H1 (cell line): Measurements from ENCODE around the gene CDC73. TPM values are rescaled to one million over a fixed set of nuclear protein-coding genes. Genes with fewer than 3 reads are reported as not detected.

ENCODE experiments used
- CTCF ChIA-PET: fragments of 300-600 bp; sonication (Branson Sonifier 250); formaldehyde crosslinking; loops from one replicate; lab custom pipeline; 2021; ENCODE audit not compliant: partially characterized antibody; lab: Charles Lee
- POLR2A ChIA-PET: fragments of 300-600 bp; sonication (Branson Sonifier 250); formaldehyde crosslinking; loops from one replicate; lab custom pipeline; 2021; ENCODE audit warnings: inconsistent platforms; ENCODE audit not compliant: partially characterized antibody; lab: Charles Lee
- DNase-seq, 2 experiments: peaks; one replicate each; pipeline versions ENCODE4 v3.0.0 to v3.0.0-alpha.2; 2010 to 2022; ENCODE audit warnings: low spot score in 2 of 2, low read depth in 1 of 2, mixed read lengths in 1 of 2
- FAIRE-seq: peaks from 2 replicates; lab custom pipeline; 2011; peaks lifted over from hg19 to GRCh38; lab: Jason Lieb, UNC
- H2AFZ ChIP-seq: 2 replicates; pipeline ENCODE4 v1.8.1; 2012; ENCODE audit warnings: low read length, inconsistent platforms
- H2AK5ac ChIP-seq: 2 replicates; pipeline ENCODE4 v1.6.1; 2013; ENCODE audit warnings: low read depth, low read length
- H2BK120ac ChIP-seq: replicated peaks from 2 replicates; pipeline ENCODE3; 2013; ENCODE audit warnings: low read depth, low read length, inconsistent platforms
- H2BK12ac ChIP-seq: 2 replicates; pipeline ENCODE4 v1.6.1; 2013; ENCODE audit warnings: low read depth, low read length
- H2BK15ac ChIP-seq: 2 replicates; pipeline ENCODE4 v1.6.1; 2013; ENCODE audit warnings: low read length
- H2BK20ac ChIP-seq: 2 replicates; pipeline ENCODE4 v1.6.1; 2013; ENCODE audit warnings: low read length
- H2BK5ac ChIP-seq: 2 replicates; pipeline ENCODE4 v1.6.1; 2013; ENCODE audit warnings: low read depth, low read length
- H3K14ac ChIP-seq: 2 replicates; pipeline ENCODE4 v1.6.1; 2013; ENCODE audit warnings: inconsistent platforms; ENCODE audit not compliant: insufficient read length
- H3K18ac ChIP-seq: 2 replicates; pipeline ENCODE4 v1.6.1; 2013; ENCODE audit warnings: low read length; ENCODE audit errors: extremely low read depth
- H3K23ac ChIP-seq: 2 replicates; pipeline ENCODE4 v1.6.1; 2013; ENCODE audit warnings: inconsistent platforms; ENCODE audit not compliant: insufficient read length
- H3K23me2 ChIP-seq: 2 replicates; pipeline ENCODE4 v1.6.1; 2013; ENCODE audit warnings: low read depth, low read length
- H3K27ac ChIP-seq: 2 replicates; pipeline ENCODE4 v1.6.1; 2011; ENCODE audit warnings: low read depth, low read length, inconsistent platforms
- H3K27me3 ChIP-seq, 4 experiments: replicated peaks in 1 of 4; 1 replicate in 1 of 4; 2 replicates in 3 of 4; pipeline versions ENCODE4 v1.6.1 to v1.8.1; 2011 to 2013; ENCODE audit warnings: low read length in 3 of 4, mild to moderate bottlenecking in 3 of 4, inconsistent platforms in 2 of 4, mixed read lengths in 2 of 4, moderate library complexity in 1 of 4; ENCODE audit not compliant: control insufficient read depth in 3 of 4, insufficient read depth in 3 of 4; ENCODE audit errors: extremely low read depth in 1 of 4
- H3K36me3 ChIP-seq, 4 experiments: 2 replicates each; pipeline versions ENCODE4 v1.6.1 to v1.8.1; 2011 to 2013; ENCODE audit warnings: mild to moderate bottlenecking in 4 of 4, low read length in 3 of 4, moderate library complexity in 2 of 4, control low read depth in 1 of 4, inconsistent platforms in 1 of 4; ENCODE audit not compliant: insufficient read depth in 4 of 4, control insufficient read depth in 2 of 4
- H3K4ac ChIP-seq: replicated peaks from 2 replicates; pipeline ENCODE3; 2013; ENCODE audit warnings: low read length, low read depth, mixed read lengths, inconsistent platforms; ENCODE audit not compliant: insufficient read length
- H3K4me1 ChIP-seq, 4 experiments: replicated peaks in 1 of 4; 1 replicate in 1 of 4; 2 replicates in 3 of 4; pipeline versions ENCODE4 v1.6.1 to v1.8.1; 2011 to 2013; ENCODE audit warnings: low read length in 3 of 4, inconsistent platforms in 2 of 4, mixed read lengths in 1 of 4; ENCODE audit not compliant: insufficient read depth in 4 of 4, control insufficient read depth in 3 of 4
- H3K4me2 ChIP-seq, 2 experiments: 2 replicates each; pipeline versions ENCODE4 v1.6.1 to v1.8.1; 2011 to 2013; ENCODE audit warnings: low read depth in 2 of 2, low read length in 2 of 2, control low read depth in 1 of 2, inconsistent platforms in 1 of 2, mild to moderate bottlenecking in 1 of 2; ENCODE audit not compliant: insufficient read depth in 1 of 2
- H3K4me3 ChIP-seq, 4 experiments: fragments of 200-600, 300-600 bp in 1 of 4; sonication (generic), shearing (Covaris generic), sonication (Bioruptor Twin) in 1 of 4; 2 replicates each; pipeline versions ENCODE4 v1.5.1 to v1.8.1; 2011 to 2016; ENCODE audit warnings: low read length in 4 of 4, low read depth in 3 of 4, control low read depth in 2 of 4, inconsistent platforms in 2 of 4, mild to moderate bottlenecking in 2 of 4, mixed read lengths in 1 of 4, moderate library complexity in 1 of 4; ENCODE audit not compliant: insufficient read depth in 2 of 4; ENCODE audit errors: extremely low read depth in 1 of 4
- H3K56ac ChIP-seq: replicated peaks from 2 replicates; pipeline ENCODE3; 2013; ENCODE audit warnings: low read depth, mild to moderate bottlenecking, mixed read lengths, low read length, inconsistent platforms; ENCODE audit not compliant: insufficient read length
- H3K79me1 ChIP-seq: 2 replicates; pipeline ENCODE4 v1.6.1; 2013; ENCODE audit warnings: low read depth, low read length, control low read depth
- H3K79me2 ChIP-seq, 2 experiments: 2 replicates each; pipeline versions ENCODE4 v1.6.1 to v1.8.1; 2012 to 2013; ENCODE audit warnings: low read length in 2 of 2, mild to moderate bottlenecking in 2 of 2, inconsistent platforms in 1 of 2; ENCODE audit not compliant: insufficient read depth in 2 of 2, control insufficient read depth in 1 of 2
- H3K9ac ChIP-seq, 4 experiments: replicated peaks in 1 of 4; 1 replicate in 1 of 4; 2 replicates in 3 of 4; pipeline versions ENCODE4 v1.6.1 to v1.8.1; 2011 to 2013; ENCODE audit warnings: low read depth in 3 of 4, low read length in 3 of 4, control low read depth in 2 of 4, mild to moderate bottlenecking in 2 of 4, moderate library complexity in 2 of 4, inconsistent platforms in 1 of 4; ENCODE audit errors: extremely low read depth in 1 of 4
- H3K9me3 ChIP-seq, 2 experiments: 2 replicates each; pipeline versions ENCODE4 v1.6.1 to v1.8.1; 2012 to 2013; ENCODE audit warnings: mild to moderate bottlenecking in 2 of 2, moderate library complexity in 2 of 2, control low read depth in 1 of 2, inconsistent platforms in 1 of 2, low read depth in 1 of 2, low read length in 1 of 2, mixed read lengths in 1 of 2; ENCODE audit not compliant: insufficient read depth in 2 of 2
- H4K20me1 ChIP-seq, 2 experiments: replicated peaks in 1 of 2; 2 replicates each; pipeline versions ENCODE3 to v1.8.1; 2011 to 2013; ENCODE audit warnings: inconsistent platforms in 2 of 2, low read length in 2 of 2, mild to moderate bottlenecking in 1 of 2; ENCODE audit not compliant: insufficient read depth in 2 of 2, control insufficient read depth in 1 of 2
- H4K5ac ChIP-seq: 2 replicates; pipeline ENCODE4 v1.6.1; 2013; ENCODE audit warnings: low read length, low read depth, mixed read lengths, inconsistent platforms; ENCODE audit not compliant: insufficient read length
- H4K8ac ChIP-seq: 2 replicates; pipeline ENCODE4 v1.8.0; 2013; ENCODE audit warnings: mild to moderate bottlenecking, moderate library complexity, low read length, inconsistent platforms; ENCODE audit not compliant: insufficient read depth; ENCODE audit errors: extremely low read depth
- H4K91ac ChIP-seq: replicated peaks from 2 replicates; pipeline ENCODE3; 2013; ENCODE audit warnings: low read length, mixed read lengths, inconsistent platforms; ENCODE audit not compliant: insufficient read length
- CEBPB ChIP-seq: IDR thresholded peaks from 2 replicates; pipeline ENCODE4 v1.6.1; 2012; ENCODE audit warnings: low read depth, low read length
- CHD1 ChIP-seq: IDR thresholded peaks from 2 replicates; pipeline ENCODE4 v1.6.1; 2012; ENCODE audit warnings: low read depth, low read length, improper control_type of control experiment
- CREB1 ChIP-seq: IDR thresholded peaks from 2 replicates; pipeline ENCODE4 v1.6.1; 2012; ENCODE audit warnings: inconsistent platforms
- CTCF ChIP-seq, 3 experiments: IDR thresholded peaks; 1 replicate in 2 of 3; 2 replicates in 1 of 3; pipeline versions ENCODE4 v1.5.1 to v1.6.1; 2011; ENCODE audit warnings: low read length in 3 of 3, mild to moderate bottlenecking in 3 of 3, inconsistent platforms in 2 of 3, low read depth in 1 of 3, moderate library complexity in 1 of 3; ENCODE audit not compliant: insufficient read depth in 1 of 3; ENCODE audit errors: control extremely low read depth in 1 of 3
- EGR1 ChIP-seq: IDR thresholded peaks from 2 replicates; pipeline ENCODE4 v1.6.1; 2011; ENCODE audit warnings: low read depth, low read length, borderline replicate concordance
- EP300 ChIP-seq, 2 experiments: IDR thresholded peaks; 1 replicate in 1 of 2; 2 replicates in 1 of 2; pipeline ENCODE4 v1.6.1; 2011 to 2012; ENCODE audit warnings: low read depth in 2 of 2, low read length in 2 of 2, mild to moderate bottlenecking in 2 of 2, borderline replicate concordance in 1 of 2, inconsistent platforms in 1 of 2, moderate library complexity in 1 of 2
- MAX ChIP-seq: IDR thresholded peaks from 2 replicates; pipeline ENCODE4 v1.6.1; 2012; ENCODE audit warnings: inconsistent platforms
- PHF8 ChIP-seq: fragments of 200-600 bp; sonication (generic); conservative IDR thresholded peaks from 2 replicates; pipeline ENCODE4 v1.7.1; 2012; ENCODE audit warnings: low read depth, mild to moderate bottlenecking, inconsistent platforms, low read length, moderate library complexity
- POLR2A ChIP-seq, 2 experiments: IDR thresholded peaks; 1 replicate in 1 of 2; 2 replicates in 1 of 2; pipeline ENCODE4 v1.6.1; 2011; ENCODE audit warnings: low read depth in 2 of 2, low read length in 2 of 2, mild to moderate bottlenecking in 2 of 2; ENCODE audit errors: control extremely low read depth in 1 of 2
- RFX5 ChIP-seq: IDR thresholded peaks from 2 replicates; pipeline ENCODE4 v1.6.1; 2011; ENCODE audit warnings: low read depth, low read length, improper control_type of control experiment, borderline replicate concordance
- RXRA ChIP-seq: IDR thresholded peaks from 2 replicates; pipeline ENCODE4 v1.6.1; 2011; ENCODE audit warnings: low read depth, mild to moderate bottlenecking, low read length, moderate library complexity; ENCODE audit not compliant: insufficient read depth
- SIX5 ChIP-seq: IDR thresholded peaks from 2 replicates; pipeline ENCODE4 v1.6.1; 2011; ENCODE audit warnings: mild to moderate bottlenecking, low read depth, low read length
- TCF12 ChIP-seq: IDR thresholded peaks from 2 replicates; pipeline ENCODE4 v1.6.1; 2011; ENCODE audit warnings: low read depth, mild to moderate bottlenecking, low read length
- WGBS, 2 experiments: shearing (Covaris generic) in 1 of 2; methylation state at CpG; one replicate each; pipeline versions ENCODE4 v1.1.6 to v1.1.7; 2013 to 2015; ENCODE audit warnings: low lambda C conversion rate in 2 of 2, mixed read lengths in 2 of 2, inconsistent platforms in 1 of 2, low coverage in 1 of 2, missing lambda C conversion rate in 1 of 2; ENCODE audit not compliant: insufficient replicate concordance in 2 of 2, insufficient coverage in 1 of 2, insufficient read length in 1 of 2; ENCODE audit errors: extremely low coverage in 1 of 2, missing lambda C conversion rate in 1 of 2; 5-methylcytosine and 5-hydroxymethylcytosine counted together
- polyA plus RNA-seq, 7 experiments: library from polyadenylated mRNA; depleted of rRNA in 3 of 7; stranded (reverse) in 5 of 7; unstranded in 2 of 7; fragments of >200 nt in 5 of 7; fragments of 200-250 nt in 2 of 7; gene quantifications; 1 replicate in 5 of 7; 2 replicates in 1 of 7; 4 replicates in 1 of 7; pipeline versions ENCODE4 v1.2.1 to v1.2.3, GENCODE V29; 2011 to 2013; ENCODE audit warnings: missing spikeins in 2 of 7, mixed read lengths in 2 of 7
- total RNA-seq: library from RNA; stranded (reverse); fragmentation: NEBNext Ultra II Directional; extraction: Animal tissue kit (Norgen Biotek cat#: 25700); gene quantifications from 2 replicates; pipeline ENCODE4 v1.2.1, GENCODE V29; 2021

Gene CDC73
- total and polyA plus RNA-seq, 2 of the 8 experiments (the other 6 are each of a cell fraction or from before 2014, with no cell fraction given), result 9.8 to 64.0 TPM

- no peak for DNase-seq
- Histone ChIP-seq H3K4ac (no peak overlapping the region), H3K56ac (no peak overlapping the region), H2AFZ (no peak overlapping the region), H3K27ac (no peak overlapping the region), H3K4me1 (no peaks in the 10 kb centered on the region), H3K36me3 (peaks cover 0 to 2% (median under 1%) of the 10 kb centered on the region in 4 experiments; a peak in 3 of 8 replicates), H4K20me1 (no peaks in the 10 kb centered on the region), H3K4me2 (no peak overlapping the region), H3K4me3 (no peak overlapping the region), H2BK15ac (no peak overlapping the region), H4K8ac (no peak overlapping the region), H3K18ac (no peak overlapping the region), H3K9me3 (no peaks in the 10 kb centered on the region), H2BK20ac (no peak overlapping the region), H2AK5ac (no peak overlapping the region), H3K23ac (no peak overlapping the region), H2BK5ac (no peak overlapping the region), H2BK12ac (no peak overlapping the region), H3K23me2 (no peaks in the 10 kb centered on the region), H3K27me3 (no peaks in the 10 kb centered on the region), H3K79me1 (no peaks in the 10 kb centered on the region), H3K79me2 (no peaks in the 10 kb centered on the region), H2BK120ac (no peak overlapping the region), H4K5ac (no peak overlapping the region), H3K14ac (no peak overlapping the region), H3K9ac (no peak overlapping the region), H4K91ac (no peak overlapping the region)
- CTCF ChIA-PET, result no interaction called here
- POLR2A ChIA-PET, result interaction anchor here (0.7 to 3.7 kb wide), 5 partner anchors 10 to 36 kb away, joined by 3 to 21 read pairs (median 4); partner anchors contain the start of genes GLRX2, RO60 and UCHL5
- FAIRE-seq, result no peak
- WGBS, 2 experiments, result 90% methylated on average over 11 of the region's 11 CpGs; no CpG with 5 or more reads in 1 of the 2 experiments
- no peak for TF ChIP-seq RFX5
- TF ChIP-seq TCF12, result no peak
- TF ChIP-seq MAX, result no peak
- no peak for TF ChIP-seq RXRA
- no peak for TF ChIP-seq CREB1
- no peak for TF ChIP-seq CEBPB
- TF ChIP-seq SIX5, result no peak
- TF ChIP-seq CHD1, result no peak
- TF ChIP-seq PHF8, result no peak
- TF ChIP-seq CTCF (IDR thresholded peaks at IDR 0.05; ENCODE audit: control extremely low read depth in 1 of 3, insufficient read depth in 1 of 3, low read depth in 1 of 3, low read length in 3 of 3), result no peak
- no peak for TF ChIP-seq EGR1
- TF ChIP-seq POLR2A (IDR thresholded peaks at IDR 0.05; ENCODE audit: control extremely low read depth in 1 of 2, low read depth in 2 of 2, low read length in 2 of 2), result no peak
- TF ChIP-seq EP300 (IDR thresholded peaks at IDR 0.05; ENCODE audit: borderline replicate concordance in 1 of 2, low read depth in 2 of 2, low read length in 2 of 2), result no peak
These were observed 27.7 kb upstream of the CDC73 start for GRCh38 chr1:193094112-193094511.
